GM13976 (cell line): ENCODE data around the gene TNIP3.
"Not testable (repeated sequence)": the region's sequence is repeated elsewhere in the genome, so short reads cannot be mapped to it uniquely, and the experiment has no call there.

Experiments
- DNase-seq: peaks from one replicate; pipeline ENCODE4 v3.0.0; 2012; ENCODE audit warnings: low spot score
- in situ Hi-C: fragments of 300-500 bp; cut with MboI; formaldehyde crosslinking; loops from one replicate; pipeline ENCODE4 v1.12.0; 2022; ENCODE audit warnings: low sequenced_read_pairs, mixed read lengths, inconsistent platforms; ENCODE audit not compliant: unreplicated experiment
- TF ChIP-seq, protein P1 (sequence below): IDR thresholded peaks from 2 replicates; pipeline ENCODE4 v1.5.1; 2012; ENCODE audit warnings: borderline replicate concordance, mild to moderate bottlenecking; ENCODE audit not compliant: insufficient read depth; ENCODE audit errors: extremely low read depth, missing control alignments, control extremely low read depth

Gene TNIP3

GRCh38 chr4:121164291-121164690 lies at the start of gene TNIP3:
Gene TNIP3 (minus strand): TSS chr4:121164321. CDS start chr4:121164125, 196 bp downstream.
- DNase-seq = no peak
- TF ChIP-seq, protein P1, sequence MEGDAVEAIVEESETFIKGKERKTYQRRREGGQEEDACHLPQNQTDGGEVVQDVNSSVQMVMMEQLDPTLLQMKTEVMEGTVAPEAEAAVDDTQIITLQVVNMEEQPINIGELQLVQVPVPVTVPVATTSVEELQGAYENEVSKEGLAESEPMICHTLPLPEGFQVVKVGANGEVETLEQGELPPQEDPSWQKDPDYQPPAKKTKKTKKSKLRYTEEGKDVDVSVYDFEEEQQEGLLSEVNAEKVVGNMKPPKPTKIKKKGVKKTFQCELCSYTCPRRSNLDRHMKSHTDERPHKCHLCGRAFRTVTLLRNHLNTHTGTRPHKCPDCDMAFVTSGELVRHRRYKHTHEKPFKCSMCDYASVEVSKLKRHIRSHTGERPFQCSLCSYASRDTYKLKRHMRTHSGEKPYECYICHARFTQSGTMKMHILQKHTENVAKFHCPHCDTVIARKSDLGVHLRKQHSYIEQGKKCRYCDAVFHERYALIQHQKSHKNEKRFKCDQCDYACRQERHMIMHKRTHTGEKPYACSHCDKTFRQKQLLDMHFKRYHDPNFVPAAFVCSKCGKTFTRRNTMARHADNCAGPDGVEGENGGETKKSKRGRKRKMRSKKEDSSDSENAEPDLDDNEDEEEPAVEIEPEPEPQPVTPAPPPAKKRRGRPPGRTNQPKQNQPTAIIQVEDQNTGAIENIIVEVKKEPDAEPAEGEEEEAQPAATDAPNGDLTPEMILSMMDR = no peak
- in situ Hi-C loops = no loop called here

GRCh38 chr4:121212806-121213205 lies 48.7 kb upstream of the TNIP3 start:
- in situ Hi-C loops = no loop called here
- no peak for DNase-seq
- TF ChIP-seq, protein P1 = no peak

DNA sequence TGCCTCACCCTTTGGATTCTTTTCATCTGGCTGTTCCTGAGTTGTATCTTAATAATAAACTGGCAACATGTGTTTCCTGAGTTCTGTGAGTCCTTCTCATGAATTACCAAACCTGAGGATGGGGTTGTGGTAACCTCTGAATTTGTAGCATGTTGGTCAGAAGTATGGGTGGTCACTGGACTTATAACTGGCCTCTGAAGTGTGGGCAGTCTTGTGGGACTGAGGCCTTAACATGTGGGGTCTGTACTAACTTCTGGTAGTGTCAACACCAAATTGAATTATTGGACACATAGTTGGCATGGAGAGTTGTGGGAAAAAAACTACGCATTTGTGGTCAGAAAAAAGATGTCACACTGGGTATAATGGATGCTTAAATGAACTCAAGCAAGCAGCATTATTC lies 45.0 kb upstream of the TNIP3 start:
- in situ Hi-C loops = no loop called here
- DNase-seq = no peak
- TF ChIP-seq, protein P1 = no peak

GRCh38 chr4:121208244-121209007 lies 44.3 kb upstream of the TNIP3 start:
- DNase-seq = no peak
- TF ChIP-seq, protein P1 = no peak
- in situ Hi-C loops = no loop called here

DNA sequence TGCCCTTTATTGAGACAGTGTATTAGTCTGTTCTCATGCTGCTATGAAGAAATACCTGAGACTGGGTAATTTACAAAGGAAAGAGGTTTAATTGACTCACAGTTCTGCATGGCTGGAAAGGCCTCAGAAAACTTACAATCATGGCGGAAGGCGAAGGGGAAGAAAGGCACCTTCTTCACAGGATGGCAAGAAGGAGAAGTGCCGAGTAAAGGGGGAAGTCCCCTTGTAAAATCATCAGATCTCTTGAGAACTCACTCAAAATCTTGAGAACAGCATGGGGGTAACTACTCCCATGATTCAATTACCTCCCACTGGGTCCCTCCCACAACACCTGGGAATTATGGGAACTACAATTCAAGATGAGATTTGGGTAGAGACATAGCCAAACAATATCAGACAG lies 41.7 kb upstream of the TNIP3 start:
- DNase-seq, in situ Hi-C loops: not testable (repeated sequence)

- DNase-seq = peak; percentile 36
- in situ Hi-C loops = no loop called here
- TF ChIP-seq, protein P1 = no peak
Observed at GRCh38 chr4:121200795-121201472, 36.8 kb upstream of the TNIP3 start.
